Mesendoderm (in vitro differentiated cells): ENCODE measurements around the gene FAM161A. TPM values are rescaled to one million over a fixed set of nuclear protein-coding genes. Genes with fewer than 3 reads are reported as not detected.

Experiments
- DNase-seq: peaks from one replicate; pipeline ENCODE4 v3.0.0; 2013
- H2AK5ac ChIP-seq: 2 replicates; pipeline ENCODE4 v1.6.1; 2013; ENCODE audit warnings: low read length, inconsistent platforms
- H2BK120ac ChIP-seq: 2 replicates; pipeline ENCODE4 v1.6.1; 2013; ENCODE audit warnings: low read depth, mild to moderate bottlenecking, low read length, moderate library complexity, mixed read lengths
- H2BK15ac ChIP-seq: replicated peaks from 2 replicates; pipeline ENCODE4 v1.6.1; 2013; ENCODE audit warnings: low read depth, mild to moderate bottlenecking, moderate library complexity
- H2BK5ac ChIP-seq: 2 replicates; pipeline ENCODE4 v1.6.1; 2013; ENCODE audit warnings: low read length, inconsistent platforms
- H3K18ac ChIP-seq: 2 replicates; pipeline ENCODE4 v1.6.1; 2013; ENCODE audit warnings: mild to moderate bottlenecking, low read length, mixed read lengths
- H3K23ac ChIP-seq: one replicate; pipeline ENCODE4 v1.6.1; 2013; ENCODE audit warnings: low read length
- H3K27ac ChIP-seq: 2 replicates; pipeline ENCODE4 v1.5.1; 2013; ENCODE audit warnings: low read depth, mild to moderate bottlenecking, inconsistent platforms, low read length, moderate library complexity
- H3K27me3 ChIP-seq: 2 replicates; pipeline ENCODE4 v1.6.1; 2013; ENCODE audit warnings: low read length, control low read depth, mild to moderate bottlenecking, inconsistent platforms; ENCODE audit not compliant: insufficient read depth, poor library complexity
- H3K36me3 ChIP-seq: 2 replicates; pipeline ENCODE4 v1.6.1; 2013; ENCODE audit warnings: low read length, inconsistent platforms; ENCODE audit not compliant: control insufficient read depth, insufficient read depth
- H3K4ac ChIP-seq: one replicate; pipeline ENCODE4 v1.6.1; 2013; ENCODE audit warnings: low read depth, mild to moderate bottlenecking, low read length, moderate library complexity
- H3K4me1 ChIP-seq: 2 replicates; pipeline ENCODE4 v1.6.1; 2013; ENCODE audit warnings: low read depth, low read length, inconsistent platforms; ENCODE audit not compliant: control insufficient read depth
- H3K4me2 ChIP-seq: 2 replicates; pipeline ENCODE4 v1.6.1; 2013; ENCODE audit warnings: low read length
- H3K4me3 ChIP-seq: 2 replicates; pipeline ENCODE4 v1.5.1; 2013; ENCODE audit warnings: mild to moderate bottlenecking, low read length
- H3K56ac ChIP-seq: one replicate; pipeline ENCODE4 v1.6.1; 2013; ENCODE audit warnings: low read length
- H3K79me1 ChIP-seq: 2 replicates; pipeline ENCODE4 v1.6.1; 2013; ENCODE audit warnings: low read length, inconsistent platforms
- H3K79me2 ChIP-seq: 2 replicates; pipeline ENCODE4 v1.6.1; 2013; ENCODE audit warnings: mild to moderate bottlenecking, low read length; ENCODE audit not compliant: control insufficient read depth, insufficient read depth
- H3K9ac ChIP-seq: 2 replicates; pipeline ENCODE4 v1.6.1; 2013; ENCODE audit warnings: low read length, inconsistent platforms
- H4K5ac ChIP-seq: one replicate; pipeline ENCODE4 v1.6.1; 2013; ENCODE audit warnings: low read length
- H4K8ac ChIP-seq: one replicate; pipeline ENCODE4 v1.6.1; 2013; ENCODE audit warnings: low read depth, mild to moderate bottlenecking, control low read depth, low read length, moderate library complexity
- WGBS: extraction: QIAGEN DNeasy Blood & Tissue Kit; methylation state at CpG from one replicate; pipeline ENCODE4 v1.1.7; 2013; ENCODE audit warnings: low lambda C conversion rate, missing lambda C conversion rate; ENCODE audit not compliant: insufficient coverage; ENCODE audit errors: extremely low coverage; 5-methylcytosine and 5-hydroxymethylcytosine counted together
- small RNA-seq: library from polyadenylated mRNA; stranded (forward); fragments of <200 nt; extraction: miRNeasy Mini kit (QIAGEN cat#:217004); gene quantifications from one replicate; pipeline ENCODE3, GENCODE V24; 2013; ENCODE audit not compliant: insufficient read depth

Gene FAM161A

GRCh38 chr2:61784643-61785042 lies 69.2 kb downstream of the FAM161A start:
- Histone ChIP-seq H2BK120ac (no peak overlapping the region), H3K56ac (no peak overlapping the region), H3K27ac (no peak overlapping the region), H3K4me1 (no peaks in the 10 kb centered on the region), H2AK5ac (no peak overlapping the region), H3K36me3 (no peaks in the 10 kb centered on the region), H3K4ac (no peak overlapping the region), H3K4me2 (no peak overlapping the region), H2BK5ac (no peak overlapping the region), H3K23ac (no peak overlapping the region), H3K27me3 (no peaks in the 10 kb centered on the region), H3K79me1 (no peaks in the 10 kb centered on the region), H2BK15ac (no peak overlapping the region), H3K9ac (no peak overlapping the region), H3K4me3 (no peak overlapping the region), H4K8ac (no peak overlapping the region), H4K5ac (no peak overlapping the region), H3K18ac (no peak overlapping the region), H3K79me2 (no peaks in the 10 kb centered on the region)
- no CpG with 5 or more reads among the region's 4 CpGs for WGBS
- no peak for DNase-seq

- H3K27ac ChIP-seq = no peak overlapping the region
- no peak overlapping the region for H4K5ac ChIP-seq
- H3K4me1 ChIP-seq = no peaks in the 10 kb centered on the region
- no peak overlapping the region for H3K4me3 ChIP-seq
- H2BK15ac ChIP-seq = no peak overlapping the region
- H3K4me2 ChIP-seq = no peak overlapping the region
- no peaks in the 10 kb centered on the region for H3K79me2 ChIP-seq
- no peaks in the 10 kb centered on the region for H3K79me1 ChIP-seq
- no peaks in the 10 kb centered on the region for H3K27me3 ChIP-seq
- H2AK5ac ChIP-seq = no peak overlapping the region
- H3K23ac ChIP-seq = no peak overlapping the region
- no peak overlapping the region for H4K8ac ChIP-seq
- H3K4ac ChIP-seq = no peak overlapping the region
- no peak overlapping the region for H3K56ac ChIP-seq
- no CpG with 5 or more reads among the region's 8 CpGs for WGBS
- H2BK5ac ChIP-seq = no peak overlapping the region
- H3K9ac ChIP-seq = no peak overlapping the region
- DNase-seq = no peak
- H2BK120ac ChIP-seq = no peak overlapping the region
- H3K36me3 ChIP-seq = no peaks in the 10 kb centered on the region
- no peak overlapping the region for H3K18ac ChIP-seq
These were observed 77.8 kb downstream of the FAM161A start for GRCh38 chr2:61775956-61776570.

Small RNA genes within 50 kb of the gene (small RNA-seq; reads per million reads assigned to genes)
- gene RPS24P7 = not detected
